Peyer's patch (tissue), 4 donors: ENCODE data around the gene LEPR. TPM values are rescaled to one million over a fixed set of nuclear protein-coding genes. Genes with fewer than 3 reads are reported as not detected.

Experiments used
- DNase-seq, 3 donors: peaks; one replicate each; pipeline ENCODE4 v3.0.0-alpha.2; 2017 to 2019
- H3K27ac ChIP-seq, 4 donors: fragments of 200-600 bp; sonication (generic); one replicate each; pipeline ENCODE4 v1.5.1; 2016 to 2019
- H3K27me3 ChIP-seq, 2 donors: fragments of 200-600 bp; sonication (generic); one replicate each; pipeline ENCODE4 v1.5.1; 2019
- H3K36me3 ChIP-seq, 3 donors: fragments of 200-600 bp; sonication (generic); one replicate each; pipeline ENCODE4 v1.5.1; 2016 to 2019
- H3K4me1 ChIP-seq, 4 donors: fragments of 200-600 bp; sonication (generic); one replicate each; pipeline ENCODE4 v1.5.1; 2016 to 2019
- H3K4me3 ChIP-seq, 4 donors: fragments of 200-600 bp; sonication (generic); 1 replicate in 3 of 4; 2 replicates in 1 of 4; pipeline ENCODE4 v1.5.1; 2016 to 2019; ENCODE audit warnings: mild to moderate bottlenecking in 1 of 4
- H3K9me3 ChIP-seq, 4 donors: fragments of 200-600 bp; sonication (generic); one replicate each; pipeline ENCODE4 v1.5.1; 2016 to 2019; ENCODE audit warnings: mild to moderate bottlenecking in 1 of 4
- CTCF ChIP-seq, 6 experiments: fragments of 450-650 bp in 4 of 6; fragments of 200-600 bp in 2 of 6; sonication (generic) in 1 of 6; IDR thresholded peaks; one replicate each; pipeline ENCODE4 v1.5.1; 2017 to 2019; ENCODE audit warnings: antibody characterized with exemption in 6 of 6, mild to moderate bottlenecking in 3 of 6, moderate library complexity in 1 of 6
- POLR2A ChIP-seq, 2 donors: fragments of 450-650 bp; IDR thresholded peaks; one replicate each; pipeline ENCODE4 v1.5.1; 2017; ENCODE audit warnings: antibody characterized with exemption in 2 of 2, mild to moderate bottlenecking in 2 of 2, moderate library complexity in 2 of 2
- total RNA-seq, 4 donors: library from RNA; depleted of rRNA; stranded (reverse); fragments of >200 nt; gene quantifications; one replicate each; pipeline ENCODE4 v1.1.0, GENCODE V29; 2016

The LEPR gene
- total RNA-seq, 4 donors from 2014 or later: 4.1 to 22.0 (median 9.9) TPM

GRCh38 chr1:65393928-65394327, 26.5 kb upstream of the LEPR start:
- TF ChIP-seq CTCF (IDR thresholded peaks at IDR 0.05): no peak
- no peak for TF ChIP-seq POLR2A (IDR thresholded peaks at IDR 0.05)

GRCh38 chr1:65395887-65396612, 24.4 kb upstream of the LEPR start:
- Histone ChIP-seq H3K9me3 (no peaks in the 10 kb centered on the region), H3K36me3 (no peaks in the 10 kb centered on the region), H3K4me3 (no peak overlapping the region), H3K4me1 (no peaks in the 10 kb centered on the region), H3K27me3 (no peaks in the 10 kb centered on the region), H3K27ac (no peak overlapping the region)
- TF ChIP-seq POLR2A (IDR thresholded peaks at IDR 0.05) (no peak), CTCF (IDR thresholded peaks at IDR 0.05) (no peak)
- DNase-seq: no peak

More at GRCh38 chr1:65393928-65394327, 26.5 kb upstream of the LEPR start:
- no peaks in the 10 kb centered on the region for H3K4me1 ChIP-seq
- H3K9me3 ChIP-seq: no peaks in the 10 kb centered on the region
- no peaks in the 10 kb centered on the region for H3K27me3 ChIP-seq
- no peak overlapping the region for H3K27ac ChIP-seq
- H3K36me3 ChIP-seq: no peaks in the 10 kb centered on the region
- no peak for DNase-seq
- H3K4me3 ChIP-seq: no peak overlapping the region

- H3K9me3 ChIP-seq: no peaks in the 10 kb centered on the region
- no peaks in the 10 kb centered on the region for H3K27me3 ChIP-seq
- no peak for DNase-seq
- H3K27ac ChIP-seq: no peak overlapping the region
- no peaks in the 10 kb centered on the region for H3K36me3 ChIP-seq
- H3K4me1 ChIP-seq: no peaks in the 10 kb centered on the region
- no peak overlapping the region for H3K4me3 ChIP-seq
- TF ChIP-seq CTCF (IDR thresholded peaks at IDR 0.05) (no peak), POLR2A (IDR thresholded peaks at IDR 0.05) (no peak)
Measured at GRCh38 chr1:65398083-65398482, 22.4 kb upstream of the LEPR start.

- DNase-seq: no peak
- TF ChIP-seq CTCF (IDR thresholded peaks at IDR 0.05) (no peak), POLR2A (IDR thresholded peaks at IDR 0.05) (no peak)
- Histone ChIP-seq H3K27ac (no peak overlapping the region), H3K4me3 (no peak overlapping the region), H3K4me1 (no peaks in the 10 kb centered on the region), H3K27me3 (no peaks in the 10 kb centered on the region), H3K9me3 (no peaks in the 10 kb centered on the region), H3K36me3 (no peaks in the 10 kb centered on the region)
Measured at GRCh38 chr1:65399003-65399402, 21.5 kb upstream of the LEPR start.

- no peaks in the 10 kb centered on the region for H3K9me3 ChIP-seq
- no peak overlapping the region for H3K27ac ChIP-seq
- no peak overlapping the region for H3K4me3 ChIP-seq
- H3K4me1 ChIP-seq: no peaks in the 10 kb centered on the region
- H3K36me3 ChIP-seq: no peaks in the 10 kb centered on the region
- DNase-seq: no peak
- TF ChIP-seq POLR2A (IDR thresholded peaks at IDR 0.05): no peak
- TF ChIP-seq CTCF (IDR thresholded peaks at IDR 0.05): no peak
- H3K27me3 ChIP-seq: no peaks in the 10 kb centered on the region
Measured at GRCh38 chr1:65401612-65402011, 18.9 kb upstream of the LEPR start.
